H9 (cell line): ENCODE measurements around the gene KCNH2. TPM values are rescaled to one million over a fixed set of nuclear protein-coding genes. Genes with fewer than 3 reads are reported as not detected.

Experiments used
- DNase-seq: peaks from one replicate; pipeline ENCODE4 v3.0.0-alpha.2; 2017
- H2AFZ ChIP-seq: one replicate; pipeline ENCODE4 v1.6.1; 2013; ENCODE audit warnings: mild to moderate bottlenecking, low read length, control low read depth, moderate library complexity
- H2AK5ac ChIP-seq: 2 replicates; pipeline ENCODE4 v1.6.1; 2013; ENCODE audit warnings: low read length, control low read depth, mixed read lengths; ENCODE audit not compliant: insufficient read length
- H2BK120ac ChIP-seq: one replicate; pipeline ENCODE4 v1.6.1; 2013; ENCODE audit warnings: low read depth, mild to moderate bottlenecking, low read length, control low read depth, inconsistent platforms; ENCODE audit not compliant: poor library complexity, severe bottlenecking
- H2BK12ac ChIP-seq: 2 replicates; pipeline ENCODE4 v1.6.1; 2013; ENCODE audit warnings: low read length, control low read depth, mixed read lengths, low read depth; ENCODE audit not compliant: insufficient read length
- H2BK15ac ChIP-seq: 2 replicates; pipeline ENCODE4 v1.6.1; 2013; ENCODE audit warnings: low read depth, low read length, control low read depth
- H2BK20ac ChIP-seq: one replicate; pipeline ENCODE4 v1.6.1; 2013; ENCODE audit warnings: low read depth, mild to moderate bottlenecking, low read length, control low read depth, inconsistent platforms; ENCODE audit not compliant: poor library complexity, severe bottlenecking
- H2BK5ac ChIP-seq: 2 replicates; pipeline ENCODE4 v1.6.1; 2013; ENCODE audit warnings: low read length, control low read depth, mixed read lengths; ENCODE audit not compliant: insufficient read length
- H3K14ac ChIP-seq: 2 replicates; pipeline ENCODE4 v1.6.1; 2013; ENCODE audit warnings: low read length, control low read depth; ENCODE audit not compliant: insufficient read depth
- H3K18ac ChIP-seq: 2 replicates; pipeline ENCODE4 v1.6.1; 2013; ENCODE audit warnings: low read depth, mild to moderate bottlenecking, mixed read lengths, low read length, control low read depth; ENCODE audit not compliant: insufficient read length
- H3K23ac ChIP-seq: 2 replicates; pipeline ENCODE4 v1.6.1; 2013; ENCODE audit warnings: low read length, control low read depth, mixed read lengths, low read depth; ENCODE audit not compliant: insufficient read length
- H3K23me2 ChIP-seq: 2 replicates; pipeline ENCODE4 v1.6.1; 2013; ENCODE audit warnings: low read depth, mild to moderate bottlenecking, mixed read lengths, low read length, control low read depth; ENCODE audit not compliant: insufficient read length, poor library complexity, severe bottlenecking
- H3K27ac ChIP-seq: 2 replicates; pipeline ENCODE4 v1.5.1; 2013; ENCODE audit warnings: low read length, control low read depth, mixed read lengths, low read depth; ENCODE audit not compliant: insufficient read length
- H3K27me3 ChIP-seq: 2 replicates; pipeline ENCODE4 v1.6.1; 2013; ENCODE audit warnings: low read length, control low read depth, inconsistent platforms; ENCODE audit not compliant: insufficient read depth
- H3K4ac ChIP-seq: 2 replicates; pipeline ENCODE4 v1.6.1; 2013; ENCODE audit warnings: low read depth, mild to moderate bottlenecking, control low read depth, inconsistent platforms, low read length, moderate library complexity
- H3K4me1 ChIP-seq: 2 replicates; pipeline ENCODE4 v1.6.1; 2013; ENCODE audit warnings: low read length, control low read depth, inconsistent platforms; ENCODE audit not compliant: insufficient read depth
- H3K4me2 ChIP-seq: 2 replicates; pipeline ENCODE4 v1.6.1; 2013; ENCODE audit warnings: low read length, control low read depth, mixed read lengths; ENCODE audit not compliant: insufficient read length, insufficient read depth
- H3K56ac ChIP-seq: 2 replicates; pipeline ENCODE4 v1.6.1; 2013; ENCODE audit warnings: low read depth, mild to moderate bottlenecking, mixed read lengths, low read length, control low read depth; ENCODE audit not compliant: insufficient read length
- H3K79me1 ChIP-seq: 2 replicates; pipeline ENCODE4 v1.6.1; 2013; ENCODE audit warnings: low read depth, mild to moderate bottlenecking, moderate library complexity, low read length, control low read depth, inconsistent platforms; ENCODE audit not compliant: insufficient read depth, poor library complexity, severe bottlenecking
- H3K79me2 ChIP-seq: 2 replicates; pipeline ENCODE4 v1.6.1; 2013; ENCODE audit warnings: low read length, control low read depth, inconsistent platforms; ENCODE audit not compliant: insufficient read depth
- H3K9ac ChIP-seq: 2 replicates; pipeline ENCODE4 v1.6.1; 2013; ENCODE audit warnings: low read length, control low read depth, mixed read lengths; ENCODE audit not compliant: insufficient read length; ENCODE audit errors: extremely low read depth
- H3K9me3 ChIP-seq: one replicate; pipeline ENCODE4 v1.6.1; 2013; ENCODE audit warnings: low read depth, low read length, inconsistent platforms; ENCODE audit not compliant: control insufficient read depth
- H3T11ph ChIP-seq: one replicate; pipeline ENCODE4 v1.6.1; 2013; ENCODE audit warnings: mild to moderate bottlenecking, low read length, control low read depth, inconsistent platforms
- H4K20me1 ChIP-seq: one replicate; pipeline ENCODE4 v1.6.1; 2013; ENCODE audit not compliant: control insufficient read depth, insufficient read length, insufficient read depth
- H4K5ac ChIP-seq: 2 replicates; pipeline ENCODE4 v1.6.1; 2013; ENCODE audit warnings: low read depth, mild to moderate bottlenecking, mixed read lengths, low read length, control low read depth; ENCODE audit not compliant: insufficient read length
- H4K8ac ChIP-seq: replicated peaks from 2 replicates; pipeline ENCODE4 v1.6.1; 2013; ENCODE audit warnings: low read length, control low read depth, mixed read lengths, low read depth; ENCODE audit not compliant: insufficient read length
- H4K91ac ChIP-seq: 2 replicates; pipeline ENCODE4 v1.6.1; 2013; ENCODE audit warnings: low read depth, mild to moderate bottlenecking, moderate library complexity, mixed read lengths, low read length, control low read depth; ENCODE audit not compliant: insufficient read length
- H3K27ac Mint-ChIP-seq, 3 experiments: 2 replicates in 2 of 3; 3 replicates in 1 of 3; pipeline ENCODE4 v1.8.0; 2020 to 2021; ENCODE audit warnings: mixed read lengths in 3 of 3, mild to moderate bottlenecking in 1 of 3, moderate library complexity in 1 of 3
- H3K27me3 Mint-ChIP-seq: 2 replicates; pipeline ENCODE4 v1.8.0; 2021; ENCODE audit warnings: low read depth, mild to moderate bottlenecking, moderate library complexity, mixed read lengths
- H3K36me3 Mint-ChIP-seq, 3 experiments: 2 replicates in 2 of 3; 3 replicates in 1 of 3; pipeline ENCODE4 v1.8.0; 2020 to 2021; ENCODE audit warnings: low read depth in 3 of 3, mixed read lengths in 3 of 3; ENCODE audit not compliant: insufficient read depth in 1 of 3
- H3K4me1 Mint-ChIP-seq, 2 experiments: 2 replicates each; pipeline ENCODE4 v1.8.0; 2020; ENCODE audit warnings: mixed read lengths in 2 of 2
- H3K4me3 Mint-ChIP-seq, 2 experiments: 2 replicates in 1 of 2; 3 replicates in 1 of 2; pipeline ENCODE4 v1.8.0; 2020 to 2021; ENCODE audit warnings: mild to moderate bottlenecking in 2 of 2, mixed read lengths in 2 of 2, moderate library complexity in 1 of 2
- H3K9me3 Mint-ChIP-seq, 2 experiments: 2 replicates in 1 of 2; 3 replicates in 1 of 2; pipeline ENCODE4 v1.8.0; 2020; ENCODE audit warnings: mild to moderate bottlenecking in 2 of 2, mixed read lengths in 2 of 2, moderate library complexity in 1 of 2
- CTCF ChIP-seq: fragments of 200-600 bp; sonication (generic); conservative IDR thresholded peaks from 3 replicates; pipeline ENCODE4 v1.8.0; 2021; ENCODE audit warnings: antibody characterized with exemption, mild to moderate bottlenecking
- WGBS: extraction: QIAGEN DNeasy Blood & Tissue Kit; methylation state at CpG from one replicate; pipeline ENCODE4 v1.1.7; 2013; ENCODE audit warnings: missing lambda C conversion rate, low lambda C conversion rate, mixed read lengths; ENCODE audit not compliant: insufficient read length; ENCODE audit errors: extremely low coverage; 5-methylcytosine and 5-hydroxymethylcytosine counted together
- total RNA-seq: library from RNA; stranded (reverse); gene quantifications from 2 replicates; pipeline ENCODE4 v1.2.1, GENCODE V29; 2021

Gene KCNH2
- total RNA-seq, 1 experiment from 2014 or later = 4.5 TPM

DNA sequence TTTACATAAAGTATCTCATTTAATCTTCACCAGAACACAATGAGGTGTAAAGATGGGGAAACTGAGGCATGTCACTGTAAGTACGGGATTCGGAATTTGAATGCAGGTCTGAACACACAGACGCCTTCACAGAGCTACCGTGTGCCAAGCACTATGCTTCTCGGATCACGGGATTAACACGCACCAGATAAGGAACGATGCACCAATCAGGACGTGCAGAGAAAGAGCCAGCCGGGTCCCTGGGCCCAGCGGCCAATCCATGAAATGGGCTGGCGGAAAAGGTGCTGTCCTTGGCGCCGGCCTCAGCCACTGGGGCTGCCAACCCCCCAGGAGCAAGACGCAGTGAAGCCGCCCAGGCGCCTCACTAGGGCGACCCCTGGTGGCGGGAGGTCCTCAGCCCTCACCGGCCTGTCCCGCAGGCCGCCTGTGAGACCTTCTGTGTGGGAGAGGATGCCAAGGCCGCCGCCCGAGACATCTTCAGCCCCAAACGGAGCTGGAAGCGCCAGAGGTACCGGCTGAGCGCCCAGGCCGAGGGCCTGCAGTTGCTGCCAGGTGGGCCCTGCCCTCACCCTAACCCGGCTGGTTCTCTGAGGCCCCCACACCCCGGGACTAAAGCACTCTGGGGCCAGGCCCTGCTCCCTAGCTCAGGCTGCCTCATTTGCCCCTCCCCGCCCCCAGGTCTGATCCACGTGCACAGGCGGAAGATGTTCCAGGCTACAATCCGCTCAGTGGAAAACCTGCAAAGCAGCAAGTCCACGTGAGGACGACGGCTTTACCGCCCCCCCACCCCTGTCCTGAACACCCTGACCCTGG is 30.6 kb upstream of the KCNH2 start:
- no peak overlapping the region for H2BK5ac ChIP-seq
- peaks cover 24% of the 10 kb centered on the region for H3K27me3 Mint-ChIP-seq
- no peak overlapping the region for H2AK5ac ChIP-seq
- no peak overlapping the region; a peak in 1 of 7 replicates for H3K27ac Mint-ChIP-seq
- no peak overlapping the region for H2BK12ac ChIP-seq
- H3K79me1 ChIP-seq = no peaks in the 10 kb centered on the region
- no peak overlapping the region for H3K14ac ChIP-seq
- peaks cover 4% of the 10 kb centered on the region; the same call in 1 of the 2 replicates for H3K4me1 ChIP-seq
- H2AFZ ChIP-seq = no peak overlapping the region
- no peak overlapping the region for H3K56ac ChIP-seq
- H4K5ac ChIP-seq = no peak overlapping the region
- peak; percentile 94 for DNase-seq
- H4K91ac ChIP-seq = no peak overlapping the region
- no peak overlapping the region for H3K9ac ChIP-seq
- peaks cover 21 to 42% of the 10 kb centered on the region in 2 experiments for H3K4me1 Mint-ChIP-seq
- peak; percentile 99 for TF ChIP-seq CTCF
- no peak overlapping the region for H3K27ac ChIP-seq
- H3K79me2 ChIP-seq = no peaks in the 10 kb centered on the region
- no peaks in the 10 kb centered on the region for H3K9me3 Mint-ChIP-seq
- no peak overlapping the region for H3T11ph ChIP-seq
- peak overlapping the region; percentile 38 to 41; a peak in 3 of 5 replicates for H3K4me3 Mint-ChIP-seq
- H3K23ac ChIP-seq = no peak overlapping the region
- H3K18ac ChIP-seq = peak overlapping the region; percentile 7
- no peak overlapping the region for H4K8ac ChIP-seq
- H3K9me3 ChIP-seq = no peaks in the 10 kb centered on the region
- H3K23me2 ChIP-seq = peaks cover 8% of the 10 kb centered on the region
- H3K27me3 ChIP-seq = no peaks in the 10 kb centered on the region
- no peak overlapping the region for H2BK20ac ChIP-seq
- no peaks in the 10 kb centered on the region for H4K20me1 ChIP-seq
- H3K36me3 Mint-ChIP-seq = peaks cover 0 to 1% (median 0%) of the 10 kb centered on the region in 3 experiments; a peak in 1 of 7 replicates
- H3K4ac ChIP-seq = no peak overlapping the region
- H2BK120ac ChIP-seq = no peak overlapping the region
- peak overlapping the region; percentile 11 for H3K4me2 ChIP-seq
- no peak overlapping the region for H2BK15ac ChIP-seq
- WGBS = no CpG with 5 or more reads among the region's 40 CpGs
